ENCODE measurements around the gene FBH1.
A peak's percentile ranks its signal among the peaks of the same experiment; 100 is the strongest.
"Not testable (repeated sequence)": the region's sequence is repeated elsewhere in the genome, so short reads cannot be mapped to it uniquely, and the experiment has no call there.

FBH1 gene

GRCh38 chr10:5960070-5960972, 70.3 kb downstream of the FBH1 start:
- DNase-seq: no peak

- not testable (repeated sequence) for DNase-seq
These were observed 70.9 kb downstream of the FBH1 start for GRCh38 chr10:5960973-5961275.

- DNase-seq: no peak
These were observed 71.5 kb downstream of the FBH1 start for GRCh38 chr10:5961405-5962100.

GRCh38 chr10:5962358-5962940, 72.4 kb downstream of the FBH1 start:
- not testable (repeated sequence) for DNase-seq

GRCh38 chr10:5963071-5963470, 73.0 kb downstream of the FBH1 start:
- DNase-seq: no peak

GRCh38 chr10:5963591-5963990, 73.5 kb downstream of the FBH1 start:
- no peak for DNase-seq

GRCh38 chr10:5964736-5965135, 74.7 kb downstream of the FBH1 start:
- no peak for DNase-seq

- no peak for DNase-seq
These were observed 75.2 kb downstream of the FBH1 start for GRCh38 chr10:5965266-5965665.

GRCh38 chr10:5968037-5968680, 78.1 kb downstream of the FBH1 start:
- DNase-seq: no peak

- no peak for DNase-seq
These were observed 78.8 kb downstream of the FBH1 start for GRCh38 chr10:5968681-5969453.

GRCh38 chr10:5970066-5970465, 80.0 kb downstream of the FBH1 start:
- no peak for DNase-seq

GRCh38 chr10:5970527-5970926, 80.5 kb downstream of the FBH1 start:
- no peak for DNase-seq

GRCh38 chr10:5971315-5971832, 81.3 kb downstream of the FBH1 start:
- no peak for DNase-seq

- no peak for DNase-seq
These were observed 81.8 kb downstream of the FBH1 start for GRCh38 chr10:5971886-5972285.

GRCh38 chr10:5973069-5973468, 83.0 kb downstream of the FBH1 start:
- no peak for DNase-seq

- peak; percentile 59 for DNase-seq
These were observed 85.8 kb downstream of the FBH1 start for GRCh38 chr10:5975641-5976473.

GRCh38 chr10:5976512-5977470, 86.7 kb downstream of the FBH1 start:
- peak; percentile 29 for DNase-seq

- DNase-seq: peak; percentile 79
These were observed 87.6 kb downstream of the FBH1 start, which contains the start of gene IL15RA for GRCh38 chr10:5977471-5978229. Gene IL15RA, minus strand, starts transcription at chr10:5977543. Its CDS starts 51 bp downstream, at chr10:5977492.

- no peak for DNase-seq
These were observed 88.1 kb downstream of the FBH1 start for GRCh38 chr10:5978230-5978489.

- DNase-seq: no peak
These were observed 91.5 kb downstream of the FBH1 start for GRCh38 chr10:5981529-5981928.
